Suppressor macrophage (primary cell): ENCODE measurements around the gene IQSEC2.

ENCODE experiments used
- DNase-seq, 4 experiments: peaks; one replicate each; pipeline ENCODE4 v3.0.0-alpha.2; 2020 to 2022

IQSEC2 gene

GRCh38 chrX:53244610-53245009 lies 36.8 kb downstream of the IQSEC2 start:
- no peak for DNase-seq

GRCh38 chrX:53242310-53242709 lies 39.1 kb downstream of the IQSEC2 start:
- DNase-seq: no peak

- no peak for DNase-seq
These were observed 39.8 kb downstream of the IQSEC2 start for GRCh38 chrX:53241558-53241957.

- peak in 2 of 4 experiments; percentile 6 to 25 for DNase-seq
These were observed 41.9 kb downstream of the IQSEC2 start for GRCh38 chrX:53239474-53239873.

GRCh38 chrX:53237056-53237455 lies 44.3 kb downstream of the IQSEC2 start:
- DNase-seq: no peak

- no peak for DNase-seq
These were observed 45.2 kb downstream of the IQSEC2 start for GRCh38 chrX:53236025-53236679.

GRCh38 chrX:53235566-53235965 lies 45.8 kb downstream of the IQSEC2 start:
- no peak for DNase-seq

GRCh38 chrX:53234484-53234883 lies 46.9 kb downstream of the IQSEC2 start:
- DNase-seq: no peak

- DNase-seq: no peak
These were observed 47.8 kb downstream of the IQSEC2 start for GRCh38 chrX:53233536-53233935.

- no peak for DNase-seq
These were observed 51.3 kb downstream of the IQSEC2 start for GRCh38 chrX:53230116-53230515.

GRCh38 chrX:53227224-53227765 lies 54.1 kb downstream of the IQSEC2 start:
- DNase-seq: peak in 3 of 4 experiments; percentile 22 to 39 (median 25)

GRCh38 chrX:53224860-53225797 lies 56.3 kb downstream of the IQSEC2 start, which contains the start of gene KDM5C:
Gene KDM5C (minus strand): TSS chrX:53225207. CDS start chrX:53224889, 318 bp downstream.
- peak; percentile 89 to 95 (median 92) for DNase-seq

- DNase-seq: peak in 2 of 4 experiments; percentile 3 to 25
These were observed 57.2 kb downstream of the IQSEC2 start for GRCh38 chrX:53223955-53224859.

- DNase-seq: peak in 2 of 4 experiments; percentile 2 to 9
These were observed 58.2 kb downstream of the IQSEC2 start for GRCh38 chrX:53223068-53223693.
